Measurements from ENCODE around the gene TMEM89.

The TMEM89 gene

DNA sequence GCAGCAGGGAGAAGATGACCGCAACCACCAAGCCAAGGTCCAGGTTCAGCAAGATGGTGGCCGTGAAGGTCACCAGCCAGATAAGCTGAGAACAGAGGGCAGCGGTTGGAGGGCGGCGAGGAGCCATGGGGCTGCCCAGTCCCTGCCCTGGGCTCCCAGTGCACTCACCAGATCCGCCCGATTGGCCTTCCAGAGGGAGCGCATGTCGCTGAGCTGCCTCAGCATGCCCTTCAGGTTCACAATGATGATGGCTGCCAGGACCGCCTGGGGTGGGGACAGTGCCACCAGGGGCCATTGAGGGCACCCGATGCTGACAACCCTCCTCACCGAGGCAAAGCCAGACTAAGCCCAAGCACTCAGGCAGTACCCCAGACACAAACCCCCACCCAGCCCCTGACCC is 8.3 kb upstream of the TMEM89 start:
- H3K27me3 ChIP-seq: no peaks in the 10 kb centered on the region
- no peak overlapping the region for H3K27ac ChIP-seq
- H3K9me3 ChIP-seq: no peaks in the 10 kb centered on the region
- H3K4me3 ChIP-seq (ENCODE audit: low read depth in 1 of 2, low read length in 1 of 2): no peak overlapping the region
- no peak for TF ChIP-seq CTCF (IDR thresholded peaks at IDR 0.05)
- H3K4me1 ChIP-seq (ENCODE audit: control insufficient read depth in 1 of 2, insufficient read depth in 1 of 2, low read depth in 1 of 2, low read length in 1 of 2): peaks cover 20 to 24% of the 10 kb centered on the region in 2 experiments
- H3K36me3 ChIP-seq: peaks cover 87% of the 10 kb centered on the region

DNA sequence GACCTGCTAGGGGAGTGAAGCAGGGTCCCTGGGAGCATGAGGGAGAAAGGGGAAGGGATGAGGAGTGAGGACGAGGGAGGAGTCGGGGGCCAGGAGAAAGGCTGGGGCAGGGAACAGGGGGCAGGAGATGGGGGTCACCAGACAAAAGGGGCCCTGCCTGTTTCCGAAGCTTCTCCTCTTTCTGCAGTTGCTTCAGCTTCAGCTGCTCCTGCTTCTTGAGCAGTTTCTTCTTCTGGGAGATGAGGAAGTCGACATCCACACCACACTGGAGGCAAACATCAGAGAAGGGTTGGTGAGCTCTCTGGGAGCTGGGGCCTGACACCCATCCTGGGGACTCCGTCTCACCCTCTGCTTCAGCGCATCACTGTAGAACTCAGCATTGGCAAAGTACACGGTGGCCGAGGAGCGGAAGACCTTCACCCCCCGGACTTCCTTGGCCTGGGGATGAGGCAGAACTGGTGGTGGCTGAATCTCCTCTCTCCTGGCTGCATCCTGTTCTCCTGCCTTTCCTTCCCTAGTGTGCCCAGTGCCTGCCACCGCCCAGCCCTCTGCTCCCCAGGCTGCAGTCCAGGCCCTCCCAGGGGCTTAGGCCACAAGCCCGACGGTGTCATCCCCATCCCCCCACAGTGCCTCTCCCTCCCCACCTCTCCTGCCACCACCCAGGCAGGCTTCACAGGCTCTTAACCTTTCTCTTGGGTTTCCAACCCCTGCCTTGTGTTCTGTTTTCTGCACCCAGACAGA is 6.9 kb upstream of the TMEM89 start:
- Histone ChIP-seq H3K4me3 (ENCODE audit: low read depth in 1 of 2, low read length in 1 of 2) (no peak overlapping the region), H3K4me1 (ENCODE audit: control insufficient read depth in 1 of 2, insufficient read depth in 1 of 2, low read depth in 1 of 2, low read length in 1 of 2) (peaks cover 20 to 26% of the 10 kb centered on the region in 2 experiments), H3K27me3 (no peaks in the 10 kb centered on the region), H3K36me3 (peaks cover 87% of the 10 kb centered on the region), H3K9me3 (no peaks in the 10 kb centered on the region), H3K27ac (no peak overlapping the region)
- no peak for TF ChIP-seq CTCF (IDR thresholded peaks at IDR 0.05)

- Histone ChIP-seq H3K27me3 (no peaks in the 10 kb centered on the region), H3K4me3 (ENCODE audit: low read depth in 1 of 2, low read length in 1 of 2) (no peak overlapping the region), H3K9me3 (no peaks in the 10 kb centered on the region), H3K4me1 (ENCODE audit: control insufficient read depth in 1 of 2, insufficient read depth in 1 of 2, low read depth in 1 of 2, low read length in 1 of 2) (peaks cover 30 to 32% of the 10 kb centered on the region in 2 experiments), H3K27ac (peak overlapping the region; percentile 81), H3K36me3 (peaks cover 62% of the 10 kb centered on the region)
- no peak for TF ChIP-seq CTCF (IDR thresholded peaks at IDR 0.05)
Observed at GRCh38 chr3:48625600-48625999, 4.0 kb upstream of the TMEM89 start.

DNA sequence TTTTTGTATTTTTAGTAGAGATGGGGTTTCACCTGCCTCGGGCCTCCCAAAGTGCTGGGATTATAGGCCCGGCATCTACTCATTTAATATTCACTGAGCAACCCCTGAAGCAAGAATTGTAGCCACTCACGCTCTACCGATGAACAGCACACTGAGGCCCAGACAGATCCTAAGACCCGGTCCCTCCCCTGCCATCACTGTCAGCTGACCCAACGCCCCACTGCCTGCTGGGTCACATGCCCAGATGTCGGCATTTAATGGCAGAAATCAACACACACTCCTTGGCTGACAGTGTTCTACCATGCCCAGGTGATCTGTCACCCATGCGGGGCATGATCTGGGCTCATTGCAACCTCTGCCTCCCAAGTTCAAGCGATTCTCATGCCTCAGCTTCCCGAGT is 3.2 kb upstream of the TMEM89 start:
- Histone ChIP-seq H3K9me3 (no peaks in the 10 kb centered on the region), H3K4me1 (ENCODE audit: control insufficient read depth in 1 of 2, insufficient read depth in 1 of 2, low read depth in 1 of 2, low read length in 1 of 2) (peaks cover 34 to 39% of the 10 kb centered on the region in 2 experiments), H3K4me3 (ENCODE audit: low read depth in 1 of 2, low read length in 1 of 2) (no peak overlapping the region), H3K27me3 (no peaks in the 10 kb centered on the region), H3K36me3 (peaks cover 56% of the 10 kb centered on the region), H3K27ac (peak overlapping the region; percentile 81)
- no peak for TF ChIP-seq CTCF (IDR thresholded peaks at IDR 0.05)

GRCh38 chr3:48623851-48624547 is 2.4 kb upstream of the TMEM89 start:
- no peaks in the 10 kb centered on the region for H3K9me3 ChIP-seq
- peaks cover 48% of the 10 kb centered on the region for H3K36me3 ChIP-seq
- peak overlapping the region; percentile 81 for H3K27ac ChIP-seq
- peaks cover 34 to 39% of the 10 kb centered on the region in 2 experiments for H3K4me1 ChIP-seq (ENCODE audit: control insufficient read depth in 1 of 2, insufficient read depth in 1 of 2, low read depth in 1 of 2, low read length in 1 of 2)
- no peak overlapping the region for H3K4me3 ChIP-seq (ENCODE audit: low read depth in 1 of 2, low read length in 1 of 2)
- H3K27me3 ChIP-seq: no peaks in the 10 kb centered on the region
- TF ChIP-seq CTCF (IDR thresholded peaks at IDR 0.05): no peak

Data from neutrophil (primary cell).